ENCODE data around the gene UCK2. TPM values are rescaled to one million over a fixed set of nuclear protein-coding genes. Genes with fewer than 3 reads are reported as not detected.

The UCK2 gene
- total and polyA plus RNA-seq, 2 experiments from 2014 or later: 101 to 149 TPM

- peaks cover 34% of the 10 kb centered on the region for H3K9me3 Mint-ChIP-seq
- ATAC-seq: no peak
Measured at GRCh38 chr1:165877940-165878556, 50.6 kb downstream of the UCK2 start.

GRCh38 chr1:165879946-165880345 is 52.5 kb downstream of the UCK2 start:
- Histone ChIP-seq H3K79me2 (replicated peaks; ENCODE audit: insufficient read depth) (peaks cover 100% of the 10 kb centered on the region), H3K36me3 (ENCODE audit: insufficient read depth) (peaks cover 6% of the 10 kb centered on the region; the same call in 1 of the 2 replicates), H3K27ac (ENCODE audit: low read depth) (no peak overlapping the region), H3K4me3 (no peak overlapping the region), H3K9me2 (ENCODE audit: insufficient read depth) (no peaks in the 10 kb centered on the region), H3K4me1 (ENCODE audit: insufficient read depth) (peaks cover 42% of the 10 kb centered on the region), H2AFZ (no peak overlapping the region), H3K27me3 (ENCODE audit: insufficient read depth) (no peaks in the 10 kb centered on the region), H3F3A (replicated peaks; ENCODE audit: low read depth) (no peaks in the 10 kb centered on the region), H3K4me2 (no peak overlapping the region), H4K20me1 (replicated peaks; ENCODE audit: insufficient read depth) (peaks cover 58% of the 10 kb centered on the region)
- Mint-ChIP-seq H3K9me3 (peaks cover 25% of the 10 kb centered on the region), H3K36me3 (ENCODE audit: low read depth) (peaks cover 53% of the 10 kb centered on the region), H3K4me1 (peaks cover 43% of the 10 kb centered on the region), H3K27me3 (ENCODE audit: insufficient read depth, low read depth, poor library complexity) (peaks cover 3% of the 10 kb centered on the region), H3K4me3 (no peak overlapping the region), H3K27ac (peak overlapping the region; percentile 21; the same call in 1 of the 2 replicates)
- no peak for ATAC-seq
- DNase-seq (ENCODE audit: low spot score): no peak
- TF ChIP-seq ZNF462 (CRISPR knock-in tag; IDR thresholded peaks at IDR 0.05) (no peak), POLR2AphosphoS5 (IDR thresholded peaks at IDR 0.05; ENCODE audit: low read depth) (no peak), ZNF331 (CRISPR knock-in tag; IDR thresholded peaks at IDR 0.05; ENCODE audit: low read depth) (no peak), REST (IDR thresholded peaks at IDR 0.05; ENCODE audit: unreplicated experiment) (no peak), EZH2 (IDR thresholded peaks at IDR 0.05; ENCODE audit: low read depth, unreplicated experiment) (no peak), CREB1 (CRISPR knock-in tag; IDR thresholded peaks at IDR 0.05; ENCODE audit: low read depth) (no peak), EZH2phosphoT487 (IDR thresholded peaks at IDR 0.05; ENCODE audit: unreplicated experiment) (no peak), NANOG (IDR thresholded peaks at IDR 0.05; ENCODE audit: borderline replicate concordance) (no peak)

More at GRCh38 chr1:165877940-165878556, 50.6 kb downstream of the UCK2 start:
- Histone ChIP-seq H3K9me2 (ENCODE audit: insufficient read depth) (no peaks in the 10 kb centered on the region), H2AFZ (no peak overlapping the region), H3K27me3 (ENCODE audit: insufficient read depth) (no peaks in the 10 kb centered on the region), H3K4me2 (no peak overlapping the region), H3K27ac (ENCODE audit: low read depth) (no peak overlapping the region), H3K4me3 (no peak overlapping the region), H3F3A (replicated peaks; ENCODE audit: low read depth) (no peaks in the 10 kb centered on the region), H4K20me1 (replicated peaks; ENCODE audit: insufficient read depth) (peaks cover 60% of the 10 kb centered on the region), H3K4me1 (ENCODE audit: insufficient read depth) (peaks cover 38% of the 10 kb centered on the region), H3K36me3 (ENCODE audit: insufficient read depth) (peaks cover 9% of the 10 kb centered on the region), H3K79me2 (replicated peaks; ENCODE audit: insufficient read depth) (peaks cover 100% of the 10 kb centered on the region)
- H3K27me3 Mint-ChIP-seq (ENCODE audit: insufficient read depth, low read depth, poor library complexity): peaks cover 5% of the 10 kb centered on the region
- DNase-seq (ENCODE audit: low spot score): no peak
- no peak overlapping the region for H3K27ac Mint-ChIP-seq
- H3K36me3 Mint-ChIP-seq (ENCODE audit: low read depth): peaks cover 70% of the 10 kb centered on the region
- peaks cover 43% of the 10 kb centered on the region for H3K4me1 Mint-ChIP-seq
- TF ChIP-seq STAT1 (IDR thresholded peaks at IDR 0.05; ENCODE audit: unreplicated experiment): no peak
- no peak for TF ChIP-seq ZNF331 (CRISPR knock-in tag; IDR thresholded peaks at IDR 0.05; ENCODE audit: low read depth)
- no peak for TF ChIP-seq EZH2phosphoT487 (IDR thresholded peaks at IDR 0.05; ENCODE audit: unreplicated experiment)
- TF ChIP-seq CREB1 (CRISPR knock-in tag; IDR thresholded peaks at IDR 0.05; ENCODE audit: low read depth): no peak
- TF ChIP-seq ZNF114 (CRISPR knock-in tag; IDR thresholded peaks at IDR 0.05): no peak
- no peak overlapping the region for H3K4me3 Mint-ChIP-seq
